HG03103 (cell line): ENCODE measurements around the gene DNASE1L1.
"Not testable (repeated sequence)": the region's sequence is repeated elsewhere in the genome, so short reads cannot be mapped to it uniquely, and the experiment has no call there.

ENCODE experiments used
- ATAC-seq: cut with Tn5 transposase; IDR thresholded peaks from one replicate; pipeline ENCODE4 v1.9.1; 2021; ENCODE audit warnings: low read depth; ENCODE audit not compliant: unreplicated experiment

Gene DNASE1L1

DNA sequence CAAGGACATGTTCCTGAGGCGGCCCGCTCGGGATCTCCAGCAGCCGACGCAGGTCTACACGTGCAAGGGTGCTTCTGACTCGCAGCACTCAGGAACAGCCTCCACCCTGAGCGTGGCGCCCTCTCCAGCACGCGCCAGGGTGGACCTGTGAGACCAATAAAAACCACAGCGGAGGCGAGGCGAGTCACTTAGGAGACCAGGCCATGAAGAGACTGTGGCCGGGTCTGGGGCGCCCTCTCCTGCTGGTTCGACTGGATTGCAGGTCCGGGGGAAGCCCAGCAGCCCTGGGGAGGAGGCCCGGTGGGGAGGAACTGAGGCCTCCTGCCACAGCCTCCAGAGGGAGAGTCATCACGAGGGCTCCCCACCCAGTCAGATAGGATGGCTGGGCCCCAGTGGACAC lies 21.0 kb downstream of the DNASE1L1 start:
- ATAC-seq, result not testable (repeated sequence)

DNA sequence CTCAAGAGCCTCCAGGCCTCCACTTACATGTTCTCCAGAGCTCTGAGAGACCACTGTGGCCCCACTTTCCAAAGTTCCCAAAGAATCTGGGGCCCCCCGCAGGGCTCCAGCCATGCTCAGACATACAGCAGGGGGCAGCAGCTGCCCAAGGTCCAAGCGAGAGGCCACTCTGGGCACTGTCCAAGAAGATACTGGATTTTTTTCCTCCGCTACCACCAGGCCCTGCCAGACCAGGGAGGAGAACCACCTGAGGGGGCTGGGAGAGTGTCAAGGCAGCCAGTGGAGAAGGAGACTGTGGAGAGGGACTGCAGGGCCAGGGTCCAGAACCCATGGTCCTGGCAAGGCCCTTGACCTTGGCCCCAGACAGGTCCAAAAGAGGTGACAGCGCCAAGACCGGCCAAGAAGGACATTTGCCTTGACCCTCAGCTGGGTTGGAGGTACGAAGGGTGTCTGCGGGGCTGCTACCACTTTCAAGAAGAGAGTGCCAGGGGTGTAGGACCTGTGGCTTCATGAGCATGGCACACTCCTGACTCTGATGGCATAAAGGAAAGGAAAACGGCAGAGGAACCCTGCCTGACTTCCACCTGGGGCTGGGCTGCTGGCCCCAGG lies 24.7 kb downstream of the DNASE1L1 start:
- no peak for ATAC-seq

DNA sequence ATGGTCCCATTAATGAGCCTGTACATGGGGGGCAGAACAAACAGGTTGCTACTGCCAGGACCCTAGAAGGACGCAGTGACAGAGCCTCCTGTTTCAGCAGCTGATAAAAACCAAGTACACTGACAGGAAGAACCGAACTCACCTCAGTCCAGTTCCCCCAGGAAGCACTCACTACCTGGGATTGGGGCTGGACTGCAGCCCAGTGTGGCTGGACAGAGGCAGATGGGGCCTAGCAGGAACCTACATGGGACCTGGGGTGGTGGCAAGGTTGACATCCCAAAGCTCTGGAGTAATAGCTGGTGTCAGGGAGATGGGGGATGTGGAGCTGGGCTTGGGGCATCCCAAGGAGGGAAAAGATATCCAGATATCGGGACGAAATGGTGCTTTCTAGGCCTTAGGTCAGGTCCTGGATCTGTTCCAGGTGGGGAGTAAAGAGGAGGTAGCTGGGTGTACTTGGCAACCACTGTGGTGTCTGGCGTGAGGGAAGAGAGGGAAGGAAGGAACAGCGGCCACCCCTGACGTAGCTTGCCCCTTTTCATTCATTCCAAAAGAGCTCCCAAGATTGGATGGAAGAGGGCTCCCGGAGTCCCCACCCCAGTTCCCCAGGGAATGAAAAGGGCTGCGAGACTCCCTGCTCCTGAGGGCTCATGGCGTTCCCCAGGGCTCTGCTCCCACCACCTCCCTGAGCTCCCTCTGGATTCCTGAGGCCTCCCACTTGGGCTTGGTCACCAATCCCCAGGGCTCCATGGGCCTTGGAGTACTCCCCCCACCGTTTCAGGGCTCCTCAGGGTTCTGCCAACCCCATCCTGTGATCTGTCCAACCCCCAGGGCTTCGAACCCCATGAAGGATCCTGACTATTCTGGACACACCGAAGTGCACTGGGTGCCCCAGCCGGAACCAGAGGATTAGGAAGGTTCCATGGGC lies 25.4 kb downstream of the DNASE1L1 start:
- no peak for ATAC-seq

DNA sequence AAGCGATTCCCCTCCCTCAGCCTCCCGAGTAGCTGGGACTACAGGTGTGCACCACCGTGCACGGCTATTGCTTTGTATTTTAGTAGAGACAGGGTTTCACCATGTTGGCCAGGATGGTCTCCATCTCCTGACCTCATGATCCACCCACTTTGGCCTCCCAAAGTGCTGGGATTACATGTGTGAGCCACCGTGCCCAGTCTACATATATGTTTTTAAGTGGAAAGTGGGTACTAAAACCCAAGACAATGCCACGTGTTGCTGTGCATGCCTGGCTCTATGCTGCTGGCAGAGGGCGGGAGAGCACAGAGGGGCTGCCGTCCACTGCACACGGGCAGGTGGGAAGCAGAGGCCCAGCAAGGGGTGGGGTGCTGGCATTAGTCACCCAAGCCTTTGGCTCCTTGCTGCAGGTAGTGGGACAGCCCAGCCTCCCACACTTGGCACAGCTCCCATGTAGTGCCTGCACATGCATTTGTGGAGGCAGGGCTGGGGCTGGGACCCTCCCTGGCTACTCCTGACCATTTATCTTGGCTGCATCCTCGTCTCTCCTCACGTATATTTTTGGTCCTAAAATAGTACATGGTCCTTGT lies 26.5 kb downstream of the DNASE1L1 start:
- ATAC-seq, result no peak

DNA sequence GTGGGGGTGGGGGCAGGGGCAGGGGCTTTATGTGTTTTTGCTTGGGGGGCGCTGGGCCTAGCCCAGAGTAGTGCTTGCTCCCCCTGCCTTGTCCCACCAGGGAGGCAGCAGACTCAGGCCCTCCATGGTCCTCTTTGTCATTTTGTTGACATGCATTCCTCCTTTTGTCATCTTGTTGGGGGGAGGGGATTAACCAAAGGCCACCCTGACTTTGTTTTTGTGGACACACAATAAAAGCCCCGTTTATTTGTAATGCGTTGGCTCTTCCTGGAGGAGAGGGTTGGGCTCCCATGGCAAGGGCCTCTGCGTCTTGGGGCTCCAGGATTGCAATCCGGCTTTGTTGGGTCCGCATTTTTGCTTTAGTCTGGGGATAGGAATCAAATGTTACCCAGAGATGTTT lies 27.8 kb downstream of the DNASE1L1 start:
- no peak for ATAC-seq

DNA sequence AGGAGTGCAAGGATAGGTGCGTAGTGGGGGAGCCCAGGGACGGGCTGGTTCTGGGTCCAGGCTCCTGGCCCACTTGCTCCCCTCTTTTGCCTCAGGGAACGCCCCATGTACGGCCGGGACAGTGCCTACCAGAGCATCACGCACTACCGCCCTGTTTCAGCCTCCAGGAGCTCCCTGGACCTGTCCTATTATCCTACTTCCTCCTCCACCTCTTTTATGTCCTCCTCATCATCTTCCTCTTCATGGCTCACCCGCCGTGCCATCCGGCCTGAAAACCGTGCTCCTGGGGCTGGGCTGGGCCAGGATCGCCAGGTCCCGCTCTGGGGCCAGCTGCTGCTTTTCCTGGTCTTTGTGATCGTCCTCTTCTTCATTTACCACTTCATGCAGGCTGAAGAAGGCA lies 28.3 kb downstream of the DNASE1L1 start:
- ATAC-seq, result no peak

DNA sequence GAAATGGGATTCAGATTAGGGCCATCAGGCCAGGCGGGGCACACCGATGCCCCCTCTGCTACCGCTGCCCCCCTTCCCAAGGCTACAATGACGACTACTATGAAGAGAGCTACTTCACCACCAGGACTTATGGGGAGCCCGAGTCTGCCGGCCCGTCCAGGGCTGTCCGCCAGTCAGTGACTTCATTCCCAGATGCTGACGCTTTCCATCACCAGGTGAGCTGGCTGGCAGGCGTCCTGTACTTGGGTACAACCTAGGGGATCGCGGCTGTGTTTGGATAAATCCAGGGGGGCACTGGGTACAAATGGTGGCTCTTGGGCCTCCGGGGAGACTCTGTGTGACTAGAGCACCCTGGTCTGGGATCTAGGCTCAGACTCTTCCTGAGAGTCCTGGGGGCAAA lies 28.9 kb downstream of the DNASE1L1 start:
- ATAC-seq, result no peak

DNA sequence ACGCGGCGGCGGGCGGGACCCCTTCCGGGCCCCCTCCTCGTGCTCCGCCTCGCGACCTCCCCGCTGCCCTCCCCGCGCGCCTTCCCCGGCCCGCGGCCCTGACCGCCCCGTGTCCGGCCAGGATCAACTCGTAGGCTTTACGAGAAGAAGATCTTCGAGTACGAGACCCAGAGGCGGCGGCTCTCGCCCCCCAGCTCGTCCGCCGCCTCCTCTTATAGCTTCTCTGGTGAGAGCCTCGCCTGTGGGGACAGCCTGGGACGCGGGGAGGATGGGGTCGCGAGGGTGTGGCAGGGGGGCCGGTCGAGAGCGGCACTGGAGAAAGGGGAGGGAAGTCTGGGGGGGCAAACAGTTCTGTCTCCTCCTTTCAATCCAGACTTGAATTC lies 29.5 kb downstream of the DNASE1L1 start:
- no peak for ATAC-seq

DNA sequence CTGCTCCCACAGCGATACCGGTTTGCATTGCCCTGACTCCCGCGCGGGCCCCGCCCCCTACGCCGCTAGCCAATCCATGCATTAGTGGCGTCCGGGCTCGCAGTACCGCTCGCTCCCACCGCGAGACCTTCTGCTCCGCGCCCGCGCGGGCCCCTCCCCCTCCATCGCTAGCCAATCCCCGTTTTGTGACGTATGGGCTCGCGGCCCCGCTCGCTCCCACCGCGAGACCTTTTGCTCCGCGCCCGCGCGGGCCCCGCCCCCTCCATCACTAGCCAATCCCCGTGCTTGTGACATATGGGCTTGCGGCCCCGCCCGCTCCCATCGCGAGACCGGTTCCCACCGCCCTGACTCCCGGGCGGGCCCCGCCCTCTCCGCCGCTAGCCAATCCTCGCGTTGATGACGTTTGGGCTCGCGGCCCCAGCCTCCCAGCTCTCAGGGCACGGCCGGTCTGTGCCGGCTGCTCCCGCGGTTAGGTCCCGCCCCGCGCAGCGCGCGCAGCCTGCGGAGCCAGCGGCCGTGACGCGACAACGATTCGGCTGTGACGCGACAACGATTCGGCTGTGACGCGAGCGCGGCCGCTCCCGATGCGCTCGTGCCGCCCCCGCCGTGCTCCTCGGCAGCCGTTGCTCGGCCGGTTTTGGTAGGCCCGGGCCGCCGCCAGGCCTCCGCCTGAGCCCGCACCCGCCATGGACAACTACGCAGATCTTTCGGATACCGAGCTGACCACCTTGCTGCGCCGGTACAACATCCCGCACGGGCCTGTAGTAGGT lies 30.1 kb downstream of the DNASE1L1 start, which contains the start of gene EMD:
EMD (plus strand) TSS at position 497 of the 770 bp plus-strand sequence; CDS start at position 687, 190 bp downstream.
- ATAC-seq, result peak; percentile 63

DNA sequence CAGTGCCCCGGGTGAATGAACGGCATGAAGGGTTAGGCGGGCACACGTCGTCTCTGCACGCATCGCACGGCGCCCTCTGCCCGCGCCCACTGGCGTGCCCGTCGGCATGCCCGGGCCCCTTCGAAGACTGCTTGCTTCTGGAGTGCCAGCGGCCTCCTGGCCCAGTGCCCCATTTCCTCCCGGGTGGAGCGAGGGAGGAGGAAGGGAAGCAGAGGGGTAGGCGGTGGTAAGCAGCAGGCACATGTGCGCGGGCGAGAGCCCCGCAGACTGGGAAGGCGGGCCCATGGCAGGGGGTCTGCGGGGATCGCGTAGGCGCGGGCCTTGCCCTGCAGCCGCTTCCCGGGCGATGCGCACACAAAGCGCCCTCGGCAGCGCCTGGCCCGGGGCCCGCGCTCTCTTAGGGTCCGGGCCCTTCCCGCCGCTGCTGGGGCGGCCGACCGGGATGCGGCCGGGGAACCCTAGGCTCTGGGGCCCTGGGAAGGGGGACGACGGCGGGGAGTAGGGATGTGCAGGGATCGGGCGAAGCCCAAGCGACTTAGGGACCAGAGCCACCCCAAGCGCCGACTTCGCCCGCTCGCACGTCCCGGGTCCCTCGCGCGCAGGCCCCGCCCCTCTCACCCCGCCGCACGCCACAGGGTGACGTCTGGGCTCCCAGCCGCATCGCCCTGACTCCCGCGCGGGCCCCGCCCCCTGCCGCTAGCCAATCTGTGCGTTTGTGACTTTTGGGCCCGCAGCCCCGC lies 30.8 kb downstream of the DNASE1L1 start:
- no peak for ATAC-seq

DNA sequence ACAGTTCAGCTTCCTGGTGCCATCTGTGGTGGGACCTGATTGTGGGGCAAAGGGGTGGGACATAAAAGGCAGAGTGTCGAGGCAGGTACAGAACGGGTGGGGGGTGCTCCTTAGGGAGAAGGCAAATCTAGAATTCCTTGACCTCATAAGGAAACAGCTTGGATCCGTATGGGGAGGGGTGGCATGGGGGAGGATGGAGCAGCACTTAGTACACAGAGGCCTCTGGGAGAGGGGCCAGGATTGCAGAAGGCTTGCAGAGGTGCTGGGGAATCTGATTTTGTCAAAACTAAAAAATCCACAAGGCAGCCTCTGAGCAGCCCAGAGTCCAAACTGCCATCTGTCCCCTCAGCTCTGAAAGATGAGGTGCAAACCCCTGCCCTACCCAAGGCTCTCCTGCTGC lies 32.3 kb downstream of the DNASE1L1 start:
- ATAC-seq, result no peak

DNA sequence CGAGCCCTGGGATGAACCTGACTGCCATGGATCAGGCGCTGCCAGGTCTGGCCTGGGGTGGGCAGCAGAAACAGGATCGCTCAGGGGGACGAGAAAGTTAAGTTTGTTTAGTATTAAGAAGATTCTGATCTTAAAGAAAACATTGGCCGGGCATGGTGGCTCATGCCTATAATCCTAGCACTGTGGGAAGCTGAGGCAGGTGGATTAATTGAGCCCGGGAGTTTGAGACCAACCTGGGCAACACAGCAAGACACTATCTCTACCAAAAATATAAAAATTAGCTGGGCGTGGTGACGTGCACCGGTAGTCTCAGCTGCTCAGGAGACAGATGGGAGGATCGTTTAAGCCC lies 33.9 kb downstream of the DNASE1L1 start:
- no peak for ATAC-seq

DNA sequence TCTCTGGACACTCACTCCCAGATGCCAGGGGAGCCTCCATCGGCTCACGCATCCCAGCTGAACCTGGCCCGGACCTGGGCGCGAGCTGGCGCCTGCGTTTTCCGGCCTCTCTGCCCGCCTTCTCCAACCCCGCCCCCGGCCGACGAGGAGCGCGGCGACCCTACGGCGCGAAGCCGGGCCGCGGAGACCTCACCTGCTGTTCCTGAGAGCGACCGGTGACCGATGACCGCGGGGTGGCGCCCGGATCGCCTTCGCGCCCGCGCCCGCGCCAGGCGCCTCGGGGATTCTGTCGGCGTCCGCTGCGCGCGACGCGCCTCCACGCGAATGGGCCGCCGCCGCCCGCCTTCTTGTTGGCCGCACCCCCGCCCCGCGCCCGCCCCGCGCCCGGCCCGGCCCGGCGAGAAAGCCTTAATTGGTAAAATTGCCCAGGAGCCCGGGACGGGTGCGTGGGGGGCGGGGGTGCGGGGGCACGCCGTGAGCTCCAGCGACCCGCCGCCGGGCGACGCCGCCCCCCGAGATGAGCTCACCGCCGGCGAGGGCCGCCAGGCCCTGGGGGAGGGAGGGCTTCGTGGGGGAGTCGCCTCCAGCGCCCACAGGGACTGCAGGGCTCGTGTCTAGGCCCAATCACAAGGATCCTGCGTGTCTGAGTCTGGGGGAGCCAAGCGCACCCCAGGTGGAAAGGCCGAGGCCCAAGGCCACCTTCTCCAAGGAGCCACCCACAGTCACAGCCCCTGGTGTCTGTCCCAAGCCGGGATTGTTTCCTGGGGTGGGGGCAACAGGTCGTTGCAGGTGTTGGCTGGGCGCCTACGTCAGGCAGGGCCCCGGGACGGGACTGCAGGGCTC lies 34.5 kb downstream of the DNASE1L1 start, which contains the start of gene FLNA:
FLNA (minus strand) TSS at position 322 of the 843 bp plus-strand sequence. CDS start 3,389 bp downstream, outside the sequence.
- no peak for ATAC-seq

DNA sequence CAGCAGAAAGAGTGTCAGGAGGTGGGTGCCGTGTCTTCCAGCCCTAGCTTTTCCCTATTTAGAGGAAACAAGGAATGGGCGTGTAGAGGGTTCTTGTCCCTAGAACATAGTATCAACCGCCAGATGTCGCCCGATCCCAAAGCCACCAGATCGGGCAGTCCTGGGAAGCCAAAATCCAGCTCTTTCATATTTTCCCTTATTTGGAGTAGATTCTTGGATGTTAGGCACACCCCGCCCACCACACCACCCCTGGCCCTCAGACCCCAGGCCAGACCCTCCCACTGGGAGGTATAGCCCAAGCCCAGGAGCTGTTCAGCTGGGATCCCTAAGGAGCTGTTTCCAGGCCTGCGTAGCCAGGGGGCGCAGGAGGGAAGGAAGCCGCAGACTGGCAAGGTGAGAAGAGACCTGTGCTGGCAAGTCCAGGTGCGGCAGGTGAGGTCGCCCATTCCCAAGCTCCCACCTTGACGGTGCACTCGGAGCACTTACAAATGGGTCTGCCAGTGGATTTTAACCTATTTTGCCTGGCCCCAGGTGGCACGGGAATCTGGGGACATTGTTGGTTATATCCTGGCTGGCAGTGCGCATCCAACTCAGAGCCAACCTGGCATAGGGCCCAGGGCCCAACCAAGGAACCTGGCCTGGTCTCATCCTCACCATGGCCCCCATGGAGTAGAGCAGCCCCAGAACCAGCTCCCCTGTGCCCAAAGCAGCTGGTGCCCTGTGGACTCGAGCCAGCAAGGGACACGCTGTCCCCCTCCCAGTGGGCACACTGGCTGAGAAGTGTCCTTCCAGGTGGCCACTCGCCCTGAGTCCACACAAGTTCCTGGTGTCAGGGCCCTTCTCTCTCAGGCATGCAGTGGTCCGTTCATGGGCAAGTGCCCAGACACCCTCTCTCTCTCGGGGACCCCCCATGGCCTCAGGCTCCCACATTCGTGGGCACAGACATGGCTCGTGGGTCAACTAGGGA lies 35.4 kb downstream of the DNASE1L1 start:
- ATAC-seq, result no peak

DNA sequence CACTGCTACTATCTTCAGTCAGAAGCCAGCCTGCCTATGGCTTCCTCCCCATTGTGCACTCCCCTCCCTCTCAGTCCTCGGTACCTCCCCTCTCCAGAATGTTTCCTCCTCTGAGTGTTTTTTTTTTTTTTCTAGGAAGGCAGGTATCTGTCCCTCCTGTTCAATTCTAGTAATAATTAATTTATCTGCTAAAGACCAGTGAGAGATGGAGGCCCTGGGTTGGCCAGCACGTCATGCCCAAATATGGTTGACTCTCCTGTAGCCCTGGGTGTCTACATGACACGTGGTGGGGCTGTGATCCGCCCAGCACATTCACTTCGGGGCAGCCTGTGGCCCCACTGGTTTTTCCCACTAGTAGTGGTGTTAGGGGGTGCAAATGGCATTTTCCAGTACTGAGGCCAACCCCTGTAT lies 36.4 kb downstream of the DNASE1L1 start:
- no peak for ATAC-seq

DNA sequence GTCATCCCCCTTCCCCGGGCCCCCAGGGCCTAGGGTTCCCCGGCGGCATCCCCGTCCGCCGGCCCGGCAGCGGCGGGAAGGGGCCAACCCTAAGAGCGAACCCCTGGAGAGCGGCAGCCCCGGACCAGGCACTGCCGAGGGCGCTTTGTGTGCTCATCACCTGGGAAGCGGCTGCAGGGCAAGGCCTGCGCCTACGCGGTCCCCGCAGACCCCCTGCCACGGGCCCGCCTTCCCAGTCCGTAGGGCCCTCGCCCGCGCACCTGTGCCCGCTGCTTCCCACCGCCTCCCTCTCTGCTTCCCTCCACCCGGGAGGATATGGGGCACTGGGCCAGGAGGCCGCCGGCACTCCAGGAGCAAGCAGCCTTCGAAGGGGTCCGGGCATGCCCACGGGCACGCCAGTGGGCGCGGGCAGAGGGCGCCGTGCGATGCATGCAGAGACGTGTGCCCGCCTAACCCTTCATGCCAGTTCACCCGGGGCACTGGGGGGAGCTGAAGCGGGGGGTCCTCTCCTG lies 37.2 kb downstream of the DNASE1L1 start:
- ATAC-seq, result no peak

DNA sequence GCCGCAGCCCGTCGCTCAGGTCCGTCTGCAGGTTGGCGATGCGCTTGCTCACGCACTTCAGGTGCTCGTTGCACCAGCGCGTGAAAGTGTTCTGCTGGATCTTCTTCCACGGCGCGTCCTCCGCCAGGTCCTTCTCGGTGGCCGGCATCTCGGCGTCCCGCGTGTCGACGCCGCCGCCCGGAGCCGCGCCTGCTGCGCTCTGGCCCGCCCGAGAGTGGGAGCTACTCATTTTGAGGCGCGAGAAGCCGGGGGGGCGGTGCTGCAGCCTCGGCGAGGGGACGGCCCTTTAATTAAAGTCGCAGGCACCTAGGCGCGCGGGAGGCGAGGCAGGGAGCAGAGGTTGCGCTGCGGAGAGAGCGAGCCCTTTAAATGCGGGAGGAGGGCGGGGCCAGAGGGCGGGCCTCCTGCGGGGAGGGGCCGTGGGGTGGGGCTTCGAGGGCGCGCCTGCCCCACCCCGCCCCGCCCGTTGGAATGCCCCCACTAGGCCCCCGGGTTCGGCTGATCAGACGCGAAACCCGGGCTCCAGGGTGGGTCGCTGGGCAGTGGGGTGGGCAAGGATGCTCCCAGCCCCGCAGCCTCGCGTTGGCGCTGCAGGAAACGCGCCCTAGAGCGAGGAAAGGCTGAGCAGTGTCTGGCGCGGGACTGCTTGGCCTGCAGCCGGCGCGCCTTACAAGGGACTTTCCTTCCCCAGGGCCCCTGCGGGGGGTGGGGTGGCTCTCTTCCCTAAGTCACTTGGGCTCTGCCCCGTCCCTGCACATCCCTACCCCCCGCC lies 37.9 kb downstream of the DNASE1L1 start:
- peak; percentile 49 for ATAC-seq
